ENCODE results near the gene DRC3.
A peak's percentile ranks its signal among the peaks of the same experiment; 100 is the strongest.

The DRC3 gene

GRCh38 chr17:18035704-18036103 is 63.0 kb downstream of the DRC3 start:
- no peak for TF ChIP-seq CTCF (IDR thresholded peaks at IDR 0.05; ENCODE audit: low read length, missing control alignments)
- no peak overlapping the region for H3K4me3 ChIP-seq (replicated peaks; ENCODE audit: low read depth, low read length)
- no peak for DNase-seq (ENCODE audit: low read depth)

GRCh38 chr17:18037486-18037885 is 64.8 kb downstream of the DRC3 start:
- no peak for DNase-seq (ENCODE audit: low read depth)
- TF ChIP-seq CTCF (IDR thresholded peaks at IDR 0.05; ENCODE audit: low read length, missing control alignments), result no peak
- H3K4me3 ChIP-seq (replicated peaks; ENCODE audit: low read depth, low read length), result no peak overlapping the region

GRCh38 chr17:18038149-18038850 is 65.6 kb downstream of the DRC3 start:
- DNase-seq (ENCODE audit: low read depth), result no peak
- peak overlapping the region; percentile 91 for H3K4me3 ChIP-seq (replicated peaks; ENCODE audit: low read depth, low read length)

GRCh38 chr17:18038861-18039534 is 66.3 kb downstream of the DRC3 start, which contains the start of the genes ATPAF2 and GID4:
ATPAF2 (minus strand) TSS chr17:18039168; CDS start chr17:18039013, 155 bp downstream.
GID4 (plus strand) TSS chr17:18039408; CDS start chr17:18039465, 57 bp downstream.
- DNase-seq (ENCODE audit: low read depth), result peak; percentile 99
- H3K4me3 ChIP-seq (replicated peaks; ENCODE audit: low read depth, low read length), result peak within 1 kb of the TSS; percentile 91
- no peak for TF ChIP-seq CTCF (IDR thresholded peaks at IDR 0.05; ENCODE audit: low read length, missing control alignments)

More at GRCh38 chr17:18038149-18038850, 65.6 kb downstream of the DRC3 start:
- TF ChIP-seq CTCF (IDR thresholded peaks at IDR 0.05; ENCODE audit: low read length, missing control alignments), result no peak

GRCh38 chr17:18039535-18040260 is 67.0 kb downstream of the DRC3 start:
- H3K4me3 ChIP-seq (replicated peaks; ENCODE audit: low read depth, low read length), result peak overlapping the region; percentile 91
- DNase-seq (ENCODE audit: low read depth), result no peak
- TF ChIP-seq CTCF (IDR thresholded peaks at IDR 0.05; ENCODE audit: low read length, missing control alignments), result no peak

- no peak for DNase-seq (ENCODE audit: low read depth)
Measured at GRCh38 chr17:18040261-18040858, 67.7 kb downstream of the DRC3 start.

More at GRCh38 chr17:18040261-18040858, 67.7 kb downstream of the DRC3 start:
- H3K4me3 ChIP-seq (replicated peaks; ENCODE audit: low read depth, low read length), result peak overlapping the region; percentile 91
- TF ChIP-seq CTCF (IDR thresholded peaks at IDR 0.05; ENCODE audit: low read length, missing control alignments), result no peak
